AG10803 (cell line): ENCODE measurements around the gene DDX24.

ENCODE experiments used
- DNase-seq: peaks from one replicate; pipeline ENCODE4 v3.0.0; 2010; ENCODE audit warnings: low read depth
- H3K4me3 ChIP-seq: 2 replicates; pipeline ENCODE4 v1.5.1; 2011; ENCODE audit warnings: mild to moderate bottlenecking, low read length, control low read depth
- TF ChIP-seq, protein P1 (sequence below): conservative IDR thresholded peaks from 2 replicates; pipeline ENCODE4 v1.5.1; 2011; ENCODE audit warnings: mild to moderate bottlenecking, low read length, control low read depth, inconsistent platforms

The DDX24 gene

DNA sequence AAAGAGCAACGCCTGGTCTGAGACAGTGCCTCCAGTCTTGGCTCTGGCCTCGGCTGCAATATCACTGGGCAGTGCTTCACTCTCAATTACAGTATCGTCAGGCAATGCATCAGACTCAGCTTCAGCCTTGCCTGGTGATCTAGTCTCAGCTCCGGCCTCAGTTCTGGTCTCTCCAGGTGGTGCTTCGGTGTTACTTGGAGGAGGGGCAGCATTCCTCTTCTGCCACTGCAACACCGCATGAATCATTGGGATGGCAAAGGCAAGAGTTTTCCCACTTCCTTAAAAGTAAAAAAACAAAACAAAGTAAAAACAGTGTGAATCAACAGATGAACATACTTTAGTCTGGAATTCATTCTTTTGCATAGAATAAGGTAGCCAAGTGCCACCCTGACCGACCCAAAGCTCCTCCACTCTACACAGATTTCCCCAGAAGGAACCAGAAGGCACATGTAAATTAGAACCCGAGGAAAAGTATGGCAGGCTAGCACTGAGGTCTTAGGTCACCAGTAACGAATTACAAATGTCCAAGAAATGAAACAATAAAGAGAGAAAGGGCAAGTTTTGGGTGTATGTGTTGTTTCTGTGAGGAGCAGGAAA lies 18.6 kb downstream of the DDX24 start:
- DNase-seq = peak; percentile 75
- H3K4me3 ChIP-seq = no peak overlapping the region
- TF ChIP-seq, protein P1, sequence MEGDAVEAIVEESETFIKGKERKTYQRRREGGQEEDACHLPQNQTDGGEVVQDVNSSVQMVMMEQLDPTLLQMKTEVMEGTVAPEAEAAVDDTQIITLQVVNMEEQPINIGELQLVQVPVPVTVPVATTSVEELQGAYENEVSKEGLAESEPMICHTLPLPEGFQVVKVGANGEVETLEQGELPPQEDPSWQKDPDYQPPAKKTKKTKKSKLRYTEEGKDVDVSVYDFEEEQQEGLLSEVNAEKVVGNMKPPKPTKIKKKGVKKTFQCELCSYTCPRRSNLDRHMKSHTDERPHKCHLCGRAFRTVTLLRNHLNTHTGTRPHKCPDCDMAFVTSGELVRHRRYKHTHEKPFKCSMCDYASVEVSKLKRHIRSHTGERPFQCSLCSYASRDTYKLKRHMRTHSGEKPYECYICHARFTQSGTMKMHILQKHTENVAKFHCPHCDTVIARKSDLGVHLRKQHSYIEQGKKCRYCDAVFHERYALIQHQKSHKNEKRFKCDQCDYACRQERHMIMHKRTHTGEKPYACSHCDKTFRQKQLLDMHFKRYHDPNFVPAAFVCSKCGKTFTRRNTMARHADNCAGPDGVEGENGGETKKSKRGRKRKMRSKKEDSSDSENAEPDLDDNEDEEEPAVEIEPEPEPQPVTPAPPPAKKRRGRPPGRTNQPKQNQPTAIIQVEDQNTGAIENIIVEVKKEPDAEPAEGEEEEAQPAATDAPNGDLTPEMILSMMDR = no peak

- DNase-seq = no peak
- H3K4me3 ChIP-seq = no peak overlapping the region
- TF ChIP-seq, protein P1 = no peak
Observed at GRCh38 chr14:94059998-94060397, 21.0 kb downstream of the DDX24 start.

DNA sequence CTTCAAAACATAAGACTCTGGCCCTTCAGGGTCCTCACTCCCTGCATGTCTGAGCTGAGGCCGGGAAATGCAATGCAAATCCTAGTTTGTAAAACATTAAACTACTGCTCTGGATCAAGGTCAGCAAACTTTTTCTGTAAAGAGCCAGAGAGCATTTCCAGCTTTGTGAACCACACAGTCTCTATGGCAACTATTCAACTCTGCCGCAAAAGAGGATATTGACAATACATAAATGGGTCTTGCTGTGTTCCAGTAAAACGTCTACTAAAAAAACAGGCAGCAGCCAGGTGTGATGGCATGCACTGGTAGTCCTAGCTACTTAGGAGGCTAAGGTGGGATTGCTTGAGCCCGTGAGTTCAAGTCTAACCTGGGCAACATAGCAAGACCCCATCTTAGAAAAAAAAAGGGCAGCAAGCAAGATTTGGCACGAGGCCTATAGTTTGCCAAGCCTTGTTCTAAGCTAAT lies 22.3 kb downstream of the DDX24 start:
- no peak overlapping the region for H3K4me3 ChIP-seq
- TF ChIP-seq, protein P1 = no peak
- no peak for DNase-seq

GRCh38 chr14:94058128-94058673 lies 22.8 kb downstream of the DDX24 start:
- peak; percentile 15 for DNase-seq
- no peak overlapping the region for H3K4me3 ChIP-seq
- TF ChIP-seq, protein P1 = no peak

- TF ChIP-seq, protein P1 = no peak
- H3K4me3 ChIP-seq = no peak overlapping the region
Observed at GRCh38 chr14:94056579-94057308, 24.3 kb downstream of the DDX24 start.

DNA sequence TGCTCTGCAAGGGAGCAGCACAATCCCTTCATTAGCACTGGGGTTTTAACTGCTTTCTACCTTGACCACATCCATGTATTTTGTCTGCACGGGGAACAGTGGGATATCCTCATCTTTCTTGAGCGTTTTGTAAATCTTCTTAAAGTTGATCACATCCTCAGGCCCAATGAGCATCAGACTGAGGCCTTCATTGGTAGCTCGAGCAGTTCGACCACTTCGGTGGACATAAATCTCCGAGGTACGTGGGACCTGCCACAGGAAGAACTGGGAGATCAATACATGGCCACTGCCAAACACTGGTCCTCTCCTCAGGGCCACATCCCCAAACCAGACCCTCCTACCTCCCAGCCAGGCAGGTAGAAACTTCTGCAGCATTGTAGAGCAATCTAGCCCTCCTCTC lies 26.1 kb downstream of the DDX24 start:
- DNase-seq = no peak
- TF ChIP-seq, protein P1 = no peak
- H3K4me3 ChIP-seq = no peak overlapping the region

More at GRCh38 chr14:94056579-94057308, 24.3 kb downstream of the DDX24 start:
- no peak for DNase-seq

DNA sequence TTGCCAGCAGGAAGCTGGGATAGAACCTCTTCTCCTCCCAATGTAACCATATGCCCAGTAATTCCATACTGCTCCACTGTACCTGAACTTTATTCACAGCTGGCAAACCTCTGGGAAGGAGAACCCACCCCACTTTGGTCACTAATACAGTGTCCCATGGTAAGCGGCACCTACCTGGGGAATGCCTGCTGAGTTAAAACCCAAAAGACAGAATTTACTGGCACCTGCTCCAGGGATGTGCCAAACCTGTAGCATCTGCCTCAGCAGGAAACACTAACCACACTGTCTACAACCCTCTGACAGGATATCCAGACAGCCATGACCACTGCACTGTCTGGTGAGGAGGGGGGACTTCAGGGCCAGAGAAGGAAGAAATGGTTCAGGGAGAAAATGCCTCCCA lies 26.6 kb downstream of the DDX24 start:
- TF ChIP-seq, protein P1 = no peak
- H3K4me3 ChIP-seq = no peak overlapping the region
- no peak for DNase-seq
